Ishikawa (cell line): ENCODE data around the gene GRHL1.

Experiments used
- EGR1 ChIP-seq: IDR thresholded peaks from 2 replicates; pipeline ENCODE4 v1.6.1; 2012
- EP300 ChIP-seq: IDR thresholded peaks from 2 replicates; pipeline ENCODE4 v1.6.1; 2012; ENCODE audit warnings: borderline replicate concordance
- NFIC ChIP-seq: IDR thresholded peaks from 2 replicates; pipeline ENCODE4 v1.6.1; 2012
- USF1 ChIP-seq: IDR thresholded peaks from 2 replicates; pipeline ENCODE4 v1.6.1; 2012

- TF ChIP-seq NFIC (no peak), USF1 (no peak), EP300 (no peak), EGR1 (no peak)
These were observed 40.4 kb downstream of the GRHL1 start for GRCh38 chr2:9991829-9992273.
